Activated CD4-positive, alpha-beta T cell treated with anti-CD3 and anti-CD28 coated beads, Interleukin-2, Interleukin-4, amounts not matched to agents 100 ng/mL and 50 ng/mL, durations not matched to agents 16 hours and 8 hours (primary cell): ENCODE results near the gene IL11RA.
A peak's percentile ranks its signal among the peaks of the same experiment; 100 is the strongest.

Experiments used
- DNase-seq: peaks from one replicate; pipeline ENCODE4 v3.0.0-alpha.2; 2020; ENCODE audit warnings: low spot score

The IL11RA gene

DNA sequence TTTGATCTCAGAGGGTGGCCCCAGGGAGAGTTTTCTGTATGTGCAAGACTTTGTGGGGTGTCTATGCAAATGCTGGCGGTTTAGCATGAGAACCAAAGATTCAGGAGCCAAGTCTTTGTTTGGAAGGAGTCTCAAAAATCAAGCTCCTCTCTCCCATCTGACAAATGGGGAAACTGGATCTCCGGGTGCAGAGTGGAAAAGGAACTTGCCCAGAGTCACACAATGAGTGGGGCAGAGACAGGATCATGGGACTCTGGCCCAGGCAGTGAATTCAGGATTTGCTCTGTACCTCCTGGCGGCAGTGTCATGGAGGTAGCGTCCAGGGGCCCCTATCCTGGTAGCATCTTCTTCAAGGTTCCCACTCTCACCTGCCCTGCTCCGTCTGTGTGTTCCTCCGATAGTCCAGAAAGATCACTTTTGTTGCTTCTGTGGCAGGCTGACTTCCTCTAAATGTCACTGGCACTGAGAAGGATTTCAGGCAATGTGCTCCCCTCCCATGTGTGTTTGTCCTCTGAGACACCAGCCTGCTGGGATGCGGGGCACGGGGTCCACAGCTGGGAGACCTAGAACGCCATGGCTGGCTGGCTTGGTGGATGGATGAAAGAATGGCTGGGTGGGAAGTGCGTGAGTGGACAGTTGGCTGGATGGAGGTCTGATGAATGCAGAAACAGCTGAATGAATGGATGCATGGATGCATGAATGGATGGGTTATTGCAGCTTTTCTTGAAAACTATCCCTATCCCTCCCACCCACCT is 35.5 kb downstream of the IL11RA start:
- no peak for DNase-seq

DNA sequence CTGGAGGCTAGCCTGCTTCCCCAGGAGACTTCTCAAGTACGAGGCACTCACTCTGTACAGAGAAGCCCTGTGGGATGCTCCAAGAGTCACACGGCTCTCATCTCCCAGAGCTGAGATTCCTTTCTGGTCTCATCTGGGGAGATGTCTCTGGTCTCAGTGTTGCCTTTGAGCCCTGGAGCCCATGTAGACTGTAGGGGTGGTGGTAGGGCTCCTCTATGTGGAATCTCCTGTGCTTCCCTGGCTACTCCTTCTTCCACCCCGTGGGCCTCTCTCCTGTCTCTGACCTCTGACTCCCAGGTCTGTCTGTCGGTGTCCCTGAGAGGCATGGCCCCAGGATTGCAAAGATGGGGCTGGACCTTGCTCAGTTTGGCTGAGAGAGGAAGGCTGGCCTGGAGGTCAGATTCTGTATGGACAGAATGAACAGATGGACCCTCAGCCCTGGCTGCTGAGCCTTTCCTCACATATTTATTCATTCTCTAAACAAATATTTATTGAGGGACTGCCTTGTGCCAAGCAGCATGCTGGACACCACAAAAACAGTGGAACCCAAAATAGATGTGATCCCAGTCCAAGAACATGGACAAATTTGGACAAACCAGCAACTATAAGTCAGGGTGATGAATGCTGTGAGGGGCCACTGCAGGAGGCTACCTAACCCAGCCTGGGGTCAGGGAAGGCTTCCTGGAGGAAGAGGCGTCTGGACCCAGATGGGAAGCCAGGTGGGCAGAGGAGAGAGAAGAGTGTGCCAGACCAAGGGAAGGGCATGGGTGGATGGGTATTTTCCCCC is 36.5 kb downstream of the IL11RA start:
- DNase-seq: no peak

- no peak for DNase-seq
Observed at GRCh38 chr9:34689116-34689470, 37.1 kb downstream of the IL11RA start.

GRCh38 chr9:34689512-34689911 is 37.5 kb downstream of the IL11RA start:
- DNase-seq: no peak

DNA sequence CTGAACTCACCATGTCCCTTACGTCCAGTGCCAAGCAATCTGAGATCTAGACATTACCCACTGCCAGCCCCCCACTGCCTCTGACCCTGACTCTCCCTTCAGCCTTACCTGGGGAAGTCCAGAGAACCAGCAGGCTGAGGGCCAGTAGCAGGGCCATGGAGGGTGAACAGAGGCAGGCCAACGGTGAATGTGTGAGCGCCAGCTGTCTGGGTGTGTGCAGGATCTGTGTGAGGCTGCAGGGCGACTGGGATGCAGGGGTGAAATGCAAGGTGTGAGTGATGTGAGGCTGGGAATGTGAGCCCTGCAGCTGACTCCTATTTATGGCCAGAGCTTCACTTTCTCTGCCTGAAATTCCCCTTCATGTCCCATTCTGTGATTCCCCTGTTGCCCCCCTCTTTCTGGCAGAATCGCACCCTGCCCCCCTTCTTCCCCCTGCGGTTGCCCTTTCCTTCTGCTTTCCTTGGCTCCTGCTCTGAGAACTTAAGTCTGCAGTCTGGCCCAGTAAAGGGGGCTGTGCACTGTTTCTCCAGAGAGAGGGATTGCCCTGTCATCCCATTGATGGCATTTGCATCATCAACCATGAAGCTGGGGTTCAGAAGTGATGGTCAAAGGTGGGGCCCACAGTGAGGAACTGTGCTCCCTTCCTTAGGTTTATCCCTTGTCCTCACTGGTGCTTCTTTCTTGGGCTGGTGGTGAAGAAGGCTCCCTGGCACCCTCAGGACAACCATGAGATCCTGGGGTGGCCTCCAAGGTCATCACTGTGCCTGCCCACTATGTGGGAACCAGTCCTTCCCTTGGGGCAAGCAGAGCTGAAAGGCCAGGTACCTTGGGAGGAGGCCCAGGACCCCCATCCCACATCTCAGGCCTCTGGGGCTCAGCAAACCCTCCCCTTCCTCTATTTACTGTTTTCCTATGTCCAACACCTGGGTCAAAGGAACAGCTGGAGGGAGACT is 39.3 kb downstream of the IL11RA start, which contains the start of gene CCL19:
TSS of gene CCL19 (minus strand) at position 294 of the 953 bp plus-strand sequence. CDS start at position 157, 137 bp downstream.
- no peak for DNase-seq

DNA sequence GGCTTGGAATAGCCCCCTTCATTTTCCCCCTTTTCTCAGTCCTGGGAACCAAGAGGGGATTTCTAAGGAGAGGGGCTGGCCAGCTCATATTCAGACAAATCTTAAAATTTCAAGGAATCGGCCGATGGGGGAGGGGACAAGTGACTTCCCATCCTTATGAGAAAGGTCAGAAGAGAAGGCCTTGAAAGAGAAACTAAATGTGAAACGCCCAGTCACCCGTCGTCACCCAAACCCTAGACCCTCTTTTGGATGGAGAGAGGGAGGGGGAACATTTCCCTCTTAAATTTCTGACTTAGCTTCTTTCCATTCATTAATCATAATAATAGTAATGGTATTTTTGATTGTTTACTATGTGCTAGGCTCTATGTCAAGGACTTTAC is 39.9 kb downstream of the IL11RA start:
- DNase-seq: no peak

DNA sequence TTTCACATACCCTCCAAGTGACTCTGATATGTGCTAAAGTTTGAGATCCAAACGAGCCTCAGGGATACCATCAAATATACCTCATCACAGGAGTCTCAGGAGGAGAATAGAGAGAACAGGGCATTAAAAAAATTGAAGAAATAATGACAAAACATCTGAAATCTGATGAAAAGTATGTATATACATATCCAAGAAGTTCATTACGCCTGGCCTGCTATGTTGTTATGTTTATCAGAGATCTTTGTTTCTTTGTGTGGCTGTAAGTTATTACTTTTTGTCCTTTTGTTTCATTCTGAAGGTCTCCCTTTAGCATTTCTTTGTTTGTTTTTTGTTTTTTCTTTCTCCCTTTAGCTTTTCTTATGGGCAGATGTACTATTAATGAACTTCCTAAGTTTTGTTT is 41.6 kb downstream of the IL11RA start:
- DNase-seq: no peak

- DNase-seq: no peak
Observed at GRCh38 chr9:34694811-34695210, 42.8 kb downstream of the IL11RA start.

DNA sequence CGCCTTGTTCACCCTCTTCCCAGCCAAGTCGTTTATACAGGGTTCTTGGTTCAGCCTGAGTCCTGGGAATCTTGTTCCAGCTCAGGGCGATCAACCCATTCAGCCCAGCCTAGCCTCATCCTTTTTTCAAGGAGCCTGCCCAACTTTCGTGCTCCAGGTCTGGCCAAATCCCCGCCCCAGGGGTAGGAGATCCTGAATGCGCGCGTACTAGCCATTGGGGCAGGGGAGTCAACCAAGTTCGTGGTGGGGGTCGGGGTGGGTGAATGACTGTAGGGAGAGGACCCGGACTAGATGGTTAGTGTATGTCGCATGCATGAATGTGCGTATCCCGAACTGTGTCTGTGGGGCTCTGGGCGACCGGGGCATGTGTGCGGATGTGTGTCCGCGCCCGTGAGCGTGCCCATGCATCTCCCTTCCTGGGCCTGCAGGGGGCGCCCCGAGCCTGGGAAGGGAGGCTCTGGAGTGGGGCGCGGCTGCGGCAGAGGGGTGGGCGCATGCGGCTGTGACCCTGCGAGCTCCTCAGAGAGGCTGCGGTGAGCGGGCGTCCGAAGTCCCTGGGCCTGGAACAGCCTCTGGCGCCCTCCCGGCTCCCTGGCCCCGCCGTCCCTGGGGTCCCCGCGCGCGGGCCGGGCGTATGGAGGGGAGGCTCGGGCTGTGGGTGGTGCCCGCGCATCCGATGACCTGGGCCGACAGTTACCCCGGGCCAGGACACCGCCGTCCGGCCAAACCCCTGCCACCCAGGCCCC is 49.2 kb downstream of the IL11RA start:
- DNase-seq: peak; percentile 78

- peak; percentile 78 for DNase-seq
Observed at GRCh38 chr9:34701769-34702736, 50.1 kb downstream of the IL11RA start.

- no peak for DNase-seq
Observed at GRCh38 chr9:34707130-34707529, 55.1 kb downstream of the IL11RA start.

GRCh38 chr9:34709196-34709978 is 57.4 kb downstream of the IL11RA start:
- no peak for DNase-seq

DNA sequence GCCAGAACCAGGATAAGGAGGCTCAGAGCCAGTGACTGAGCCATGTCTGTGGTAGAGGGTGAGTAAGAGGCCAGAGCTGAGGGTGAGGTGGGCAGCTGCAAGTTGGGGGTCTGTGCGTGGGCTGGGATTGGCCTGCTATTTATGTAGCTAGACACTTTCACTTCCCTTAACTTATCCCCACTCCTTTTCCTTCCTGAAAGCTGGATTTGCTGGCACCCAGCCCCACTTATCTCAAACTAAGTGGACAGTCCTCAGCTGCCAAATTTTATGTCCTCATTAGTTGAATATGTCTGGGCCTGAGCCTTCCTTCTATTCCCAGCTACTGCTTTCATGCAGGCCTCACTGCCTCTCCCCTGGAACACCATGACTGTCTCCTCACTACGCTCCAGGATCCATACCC is 58.0 kb downstream of the IL11RA start, which contains the start of gene CCL21:
TSS of gene CCL21 (minus strand) at position 114 of the 400 bp plus-strand sequence. CDS start at position 44, 70 bp downstream.
- DNase-seq: no peak
